DND-41 (cell line): ENCODE data around the gene MCEE.

ENCODE experiments used
- ATAC-seq: fragments of 200-7000 bp; cut with Tn5 transposase; 3 replicates; pipeline ENCODE4 v1.9.1; 2021; ENCODE audit warnings: low read depth; ENCODE audit not compliant: insufficient read depth
- DNase-seq: peaks from one replicate; pipeline ENCODE4 v3.0.0-alpha.2; 2020
- H2AFZ ChIP-seq: 2 replicates; pipeline ENCODE4 v1.6.0; 2012; ENCODE audit warnings: low read depth, low read length
- H3K27ac ChIP-seq: 2 replicates; pipeline ENCODE4 v1.5.1; 2012; ENCODE audit warnings: low read length, inconsistent platforms
- H3K27me3 ChIP-seq: fragments of 200-600 bp; sonication (generic); 2 replicates; pipeline ENCODE4 v1.6.0; 2012; ENCODE audit warnings: low read length, mild to moderate bottlenecking, inconsistent platforms; ENCODE audit not compliant: insufficient read depth, poor library complexity
- H3K36me3 ChIP-seq: 2 replicates; pipeline ENCODE4 v1.5.1; 2012; ENCODE audit warnings: low read length, inconsistent platforms; ENCODE audit not compliant: insufficient read depth
- H3K4me1 ChIP-seq: 2 replicates; pipeline ENCODE4 v1.5.1; 2012; ENCODE audit warnings: mild to moderate bottlenecking, low read length; ENCODE audit not compliant: insufficient read depth
- H3K4me2 ChIP-seq: 2 replicates; pipeline ENCODE4 v1.6.0; 2012; ENCODE audit warnings: mild to moderate bottlenecking, moderate library complexity, low read length, inconsistent platforms; ENCODE audit not compliant: insufficient read depth
- H3K4me3 ChIP-seq, 2 experiments: fragments of 200-600 bp in 1 of 2; shearing (Covaris generic) in 1 of 2; 2 replicates each; pipeline ENCODE4 v1.5.1; 2012 to 2016; ENCODE audit warnings: inconsistent platforms in 2 of 2, low read length in 2 of 2, mild to moderate bottlenecking in 2 of 2, low read depth in 1 of 2, moderate library complexity in 1 of 2
- H3K79me2 ChIP-seq: 2 replicates; pipeline ENCODE4 v1.6.0; 2012; ENCODE audit warnings: low read length, inconsistent platforms; ENCODE audit not compliant: insufficient read depth
- H3K9ac ChIP-seq: 2 replicates; pipeline ENCODE4 v1.6.0; 2012; ENCODE audit warnings: low read depth, mild to moderate bottlenecking, inconsistent platforms, low read length, moderate library complexity
- H3K9me3 ChIP-seq: 2 replicates; pipeline ENCODE4 v1.5.1; 2012; ENCODE audit warnings: low read length, moderate library complexity, mild to moderate bottlenecking, inconsistent platforms; ENCODE audit not compliant: insufficient read depth, severe bottlenecking
- H4K20me1 ChIP-seq: 2 replicates; pipeline ENCODE4 v1.6.0; 2012; ENCODE audit warnings: low read length; ENCODE audit not compliant: insufficient read depth
- EZH2 ChIP-seq: IDR thresholded peaks from 3 replicates; pipeline ENCODE4 v1.6.1; 2012; ENCODE audit warnings: borderline replicate concordance, low read depth, mild to moderate bottlenecking, moderate library complexity, low read length, inconsistent platforms; ENCODE audit not compliant: severe bottlenecking
- TF ChIP-seq, protein P1 (sequence below): IDR thresholded peaks from 2 replicates; pipeline ENCODE4 v1.5.1; 2012; ENCODE audit warnings: borderline replicate concordance, low read length, moderate library complexity, mild to moderate bottlenecking; ENCODE audit not compliant: poor library complexity, severe bottlenecking; ENCODE audit errors: extremely low read depth

MCEE gene

DNA sequence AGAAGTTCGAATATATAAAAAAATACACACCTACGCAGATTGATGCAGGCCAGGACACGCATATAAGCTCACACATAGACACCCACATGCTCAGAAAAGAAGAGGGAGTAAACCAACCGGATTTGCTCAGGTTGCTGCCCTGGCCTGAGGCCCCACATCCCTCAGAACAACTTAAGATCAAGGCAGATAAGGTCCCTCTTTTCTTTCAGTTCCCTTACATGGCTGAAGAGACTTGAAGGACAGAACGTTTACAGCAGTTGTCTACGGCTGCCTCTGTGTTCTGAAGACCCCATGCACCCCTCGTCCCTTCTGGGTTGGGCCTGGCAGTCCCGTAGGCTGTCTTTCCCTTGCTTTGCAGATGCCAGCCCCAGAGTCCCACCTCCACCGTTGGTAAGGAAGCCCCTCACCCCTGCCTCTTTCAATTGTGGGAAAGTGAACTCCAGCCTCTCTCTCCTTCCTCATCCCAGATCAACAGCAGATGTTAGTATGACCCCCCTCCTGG, 65.9 kb downstream of the MCEE start:
- H3K4me3 ChIP-seq, result no peak overlapping the region
- H3K4me2 ChIP-seq, result no peak overlapping the region
- no peak overlapping the region for H3K27ac ChIP-seq
- H3K9ac ChIP-seq, result no peak overlapping the region
- no peaks in the 10 kb centered on the region for H4K20me1 ChIP-seq
- DNase-seq (no peak), ATAC-seq (no peak)
- H3K36me3 ChIP-seq, result no peaks in the 10 kb centered on the region
- H3K27me3 ChIP-seq, result peaks cover 17% of the 10 kb centered on the region
- no peak overlapping the region for H2AFZ ChIP-seq
- TF ChIP-seq, protein P1, sequence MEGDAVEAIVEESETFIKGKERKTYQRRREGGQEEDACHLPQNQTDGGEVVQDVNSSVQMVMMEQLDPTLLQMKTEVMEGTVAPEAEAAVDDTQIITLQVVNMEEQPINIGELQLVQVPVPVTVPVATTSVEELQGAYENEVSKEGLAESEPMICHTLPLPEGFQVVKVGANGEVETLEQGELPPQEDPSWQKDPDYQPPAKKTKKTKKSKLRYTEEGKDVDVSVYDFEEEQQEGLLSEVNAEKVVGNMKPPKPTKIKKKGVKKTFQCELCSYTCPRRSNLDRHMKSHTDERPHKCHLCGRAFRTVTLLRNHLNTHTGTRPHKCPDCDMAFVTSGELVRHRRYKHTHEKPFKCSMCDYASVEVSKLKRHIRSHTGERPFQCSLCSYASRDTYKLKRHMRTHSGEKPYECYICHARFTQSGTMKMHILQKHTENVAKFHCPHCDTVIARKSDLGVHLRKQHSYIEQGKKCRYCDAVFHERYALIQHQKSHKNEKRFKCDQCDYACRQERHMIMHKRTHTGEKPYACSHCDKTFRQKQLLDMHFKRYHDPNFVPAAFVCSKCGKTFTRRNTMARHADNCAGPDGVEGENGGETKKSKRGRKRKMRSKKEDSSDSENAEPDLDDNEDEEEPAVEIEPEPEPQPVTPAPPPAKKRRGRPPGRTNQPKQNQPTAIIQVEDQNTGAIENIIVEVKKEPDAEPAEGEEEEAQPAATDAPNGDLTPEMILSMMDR, result no peak
- no peak for TF ChIP-seq EZH2
- peaks cover 7% of the 10 kb centered on the region for H3K79me2 ChIP-seq
- peaks cover 18% of the 10 kb centered on the region for H3K4me1 ChIP-seq
- H3K9me3 ChIP-seq, result no peaks in the 10 kb centered on the region

DNA sequence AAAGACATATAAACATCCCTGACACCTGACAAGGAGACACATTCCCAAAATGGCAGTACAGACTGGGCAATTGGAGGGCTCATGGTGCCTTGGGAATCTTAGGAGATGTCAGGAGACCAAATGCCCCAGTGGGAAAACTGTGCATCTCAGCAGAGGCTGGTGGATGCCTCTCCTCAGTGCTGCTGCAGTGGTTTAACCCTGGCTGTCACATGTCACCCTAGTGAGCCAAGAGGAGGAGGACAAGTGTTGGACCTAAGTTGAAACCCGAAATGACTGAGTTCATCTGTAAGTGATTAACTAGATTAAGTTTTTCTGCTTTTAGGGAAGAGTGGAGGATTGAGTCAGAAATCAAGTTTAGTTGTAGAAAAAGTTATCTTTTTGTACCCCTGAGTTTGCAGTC, 66.8 kb downstream of the MCEE start:
- TF ChIP-seq EZH2, result no peak
- TF ChIP-seq, protein P1, result no peak
- Histone ChIP-seq H4K20me1 (no peaks in the 10 kb centered on the region), H3K4me2 (no peak overlapping the region), H3K4me3 (no peak overlapping the region), H3K27me3 (peaks cover 20% of the 10 kb centered on the region), H3K9ac (no peak overlapping the region), H3K27ac (no peak overlapping the region), H2AFZ (no peak overlapping the region), H3K9me3 (no peaks in the 10 kb centered on the region), H3K79me2 (no peaks in the 10 kb centered on the region), H3K36me3 (no peaks in the 10 kb centered on the region), H3K4me1 (peaks cover 13% of the 10 kb centered on the region)
- ATAC-seq (no peak), DNase-seq (no peak)

DNA sequence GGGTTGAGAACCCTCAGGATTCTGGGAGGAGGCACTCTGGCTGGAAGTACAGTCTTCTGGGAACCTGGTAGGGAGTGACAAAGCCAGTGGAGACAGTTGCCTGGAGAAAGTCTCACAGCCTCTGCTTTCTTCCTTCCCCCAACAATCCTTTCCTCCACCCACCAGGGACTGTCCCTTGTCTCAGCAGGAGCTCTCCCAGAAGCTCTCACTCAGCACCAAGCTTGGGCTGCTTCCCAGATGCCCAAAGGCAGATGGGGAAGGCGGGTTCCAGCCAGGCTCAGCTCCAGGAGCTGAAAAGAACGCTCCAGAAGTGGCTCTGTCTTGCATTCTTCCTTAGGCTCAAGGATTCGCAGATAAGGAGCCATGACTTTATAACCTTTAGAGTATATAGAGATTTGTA, 69.2 kb downstream of the MCEE start:
- Histone ChIP-seq H2AFZ (no peak overlapping the region), H3K9ac (no peak overlapping the region), H3K4me1 (no peaks in the 10 kb centered on the region), H3K9me3 (no peaks in the 10 kb centered on the region), H4K20me1 (no peaks in the 10 kb centered on the region), H3K27ac (no peak overlapping the region), H3K4me3 (no peak overlapping the region), H3K36me3 (no peaks in the 10 kb centered on the region), H3K27me3 (peaks cover 20% of the 10 kb centered on the region), H3K4me2 (no peak overlapping the region), H3K79me2 (no peaks in the 10 kb centered on the region)
- DNase-seq (no peak), ATAC-seq (no peak)
- TF ChIP-seq EZH2, result no peak
- TF ChIP-seq, protein P1, result no peak

DNA sequence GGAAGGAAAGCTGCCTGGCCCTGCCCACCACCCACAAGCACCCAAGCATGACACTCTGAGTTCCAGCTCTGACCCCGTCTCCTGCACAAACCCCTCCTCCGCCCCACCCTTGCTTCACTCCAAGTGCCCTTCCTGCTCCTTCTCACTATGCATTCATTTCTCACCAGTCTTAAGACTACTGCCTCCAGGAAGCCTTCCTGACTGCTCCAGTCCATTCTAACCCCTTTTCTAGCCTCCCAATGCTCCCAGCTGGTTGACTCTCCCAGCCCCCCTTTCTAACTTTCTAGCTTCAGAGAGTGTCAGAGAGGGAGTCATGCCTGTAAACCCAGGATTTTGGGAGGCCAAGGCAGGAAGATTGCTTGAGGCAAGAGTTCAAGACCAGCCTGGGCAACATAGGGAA, 69.8 kb downstream of the MCEE start:
- Histone ChIP-seq H3K9ac (no peak overlapping the region), H3K4me3 (no peak overlapping the region), H3K79me2 (no peaks in the 10 kb centered on the region), H3K27me3 (peaks cover 20% of the 10 kb centered on the region), H3K27ac (no peak overlapping the region), H3K4me1 (no peaks in the 10 kb centered on the region), H4K20me1 (no peaks in the 10 kb centered on the region), H3K4me2 (no peak overlapping the region), H2AFZ (no peak overlapping the region), H3K9me3 (no peaks in the 10 kb centered on the region), H3K36me3 (no peaks in the 10 kb centered on the region)
- no peak for TF ChIP-seq EZH2
- TF ChIP-seq, protein P1, result no peak
- no peak for DNase-seq
- ATAC-seq, result no peak
